Activated naive CD4-positive, alpha-beta T cell treated with anti-CD3 and anti-CD28 coated beads for 36 hours (primary cell): ENCODE measurements around the gene RAPGEF1. TPM values are rescaled to one million over a fixed set of nuclear protein-coding genes. Genes with fewer than 3 reads are reported as not detected.

Source experiments
- CTCF ChIA-PET: fragments of 350-600 bp; sonication (Branson Sonifier 250); formaldehyde crosslinking; loops from one replicate; lab custom pipeline; 2021; ENCODE audit warnings: antibody characterized with exemption; lab: Charles Lee
- DNase-seq: peaks from one replicate; pipeline ENCODE4 v3.0.0-alpha.2; 2020
- H3K27ac Mint-ChIP-seq: one replicate; pipeline ENCODE4 v1.8.0; 2021; ENCODE audit warnings: mild to moderate bottlenecking, mixed read lengths
- H3K27me3 Mint-ChIP-seq: one replicate; pipeline ENCODE4 v1.8.0; 2021; ENCODE audit warnings: low read depth, mixed read lengths
- H3K36me3 Mint-ChIP-seq: one replicate; pipeline ENCODE4 v1.8.0; 2021; ENCODE audit warnings: low read depth, mixed read lengths
- H3K4me1 Mint-ChIP-seq: one replicate; pipeline ENCODE4 v1.8.0; 2021; ENCODE audit warnings: low read depth, mixed read lengths
- H3K4me3 Mint-ChIP-seq: one replicate; pipeline ENCODE4 v1.8.0; 2021; ENCODE audit warnings: mild to moderate bottlenecking, moderate library complexity, mixed read lengths
- H3K9me3 Mint-ChIP-seq: one replicate; pipeline ENCODE4 v1.8.0; 2021; ENCODE audit warnings: mixed read lengths
- intact Hi-C: fragments of 100-400 bp; cut with micrococcal nuclease; formaldehyde crosslinking; loops from one replicate; pipeline ENCODE4 v1.15.1; 2023
- total RNA-seq, 2 experiments: library from RNA; stranded (reverse); gene quantifications; one replicate each; pipeline ENCODE4 v1.2.3, GENCODE V29; 2021

RAPGEF1 gene
- total RNA-seq, 2 experiments from 2014 or later = 55.9 to 59.9 TPM

GRCh38 chr9:131735238-131736128 is 4.4 kb downstream of the RAPGEF1 start:
- DNase-seq = no peak
- peaks cover 6% of the 10 kb centered on the region for H3K36me3 Mint-ChIP-seq
- H3K4me1 Mint-ChIP-seq = peaks cover 81% of the 10 kb centered on the region
- H3K27ac Mint-ChIP-seq = peak overlapping the region; percentile 93
- intact Hi-C loops = loop anchor here (5.0 kb wide), 1 partner anchor 233 kb away; the partner anchor contains the start of gene POMT1
- no peaks in the 10 kb centered on the region for H3K9me3 Mint-ChIP-seq
- H3K4me3 Mint-ChIP-seq = no peak overlapping the region
- CTCF ChIA-PET = interaction anchor here (0.6 to 2.5 kb wide), 2 partner anchors 94 to 241 kb away, joined by 3 to 9 read pairs; no protein-coding TSS in a partner anchor
- no peaks in the 10 kb centered on the region for H3K27me3 Mint-ChIP-seq

- CTCF ChIA-PET = no interaction called here
- H3K27ac Mint-ChIP-seq = peak overlapping the region; percentile 93
- intact Hi-C loops = loop anchor here (5.0 kb wide), 2 partner anchors 232 to 467 kb away; partner anchors contain the start of gene POMT1
These were observed 5.1 kb downstream of the RAPGEF1 start for GRCh38 chr9:131734781-131735180.

GRCh38 chr9:131734165-131734610 is 5.7 kb downstream of the RAPGEF1 start:
- peak; percentile 81 for DNase-seq
- H3K27me3 Mint-ChIP-seq = no peaks in the 10 kb centered on the region
- H3K9me3 Mint-ChIP-seq = no peaks in the 10 kb centered on the region
- H3K36me3 Mint-ChIP-seq = peaks cover 9% of the 10 kb centered on the region
- intact Hi-C loops = loop anchor here (5.0 kb wide), 1 partner anchor 467 kb away; no protein-coding TSS in a partner anchor
- H3K4me3 Mint-ChIP-seq = peak overlapping the region; percentile 69
- CTCF ChIA-PET = interaction anchor here (1.2 kb wide), 1 partner anchor 92 kb away, joined by 4 read pairs; no protein-coding TSS in a partner anchor
- H3K4me1 Mint-ChIP-seq = peaks cover 87% of the 10 kb centered on the region
- H3K27ac Mint-ChIP-seq = peak overlapping the region; percentile 93

More at GRCh38 chr9:131734781-131735180, 5.1 kb downstream of the RAPGEF1 start:
- H3K4me1 Mint-ChIP-seq = peaks cover 83% of the 10 kb centered on the region
- no peaks in the 10 kb centered on the region for H3K9me3 Mint-ChIP-seq
- H3K4me3 Mint-ChIP-seq = no peak overlapping the region
- no peak for DNase-seq
- H3K27me3 Mint-ChIP-seq = no peaks in the 10 kb centered on the region
- H3K36me3 Mint-ChIP-seq = peaks cover 8% of the 10 kb centered on the region

GRCh38 chr9:131733541-131734061 is 6.3 kb downstream of the RAPGEF1 start:
- peak; percentile 58 for DNase-seq
- H3K27me3 Mint-ChIP-seq = no peaks in the 10 kb centered on the region
- intact Hi-C loops = loop anchor here (1.0 to 5.0 kb wide), 3 partner anchors 27 to 466 kb away; no protein-coding TSS in a partner anchor

GRCh38 chr9:131732636-131733289 is 7.1 kb downstream of the RAPGEF1 start:
- Mint-ChIP-seq H3K4me3 (peak overlapping the region; percentile 69), H3K9me3 (no peaks in the 10 kb centered on the region), H3K27me3 (no peaks in the 10 kb centered on the region), H3K36me3 (peaks cover 9% of the 10 kb centered on the region), H3K27ac (peak overlapping the region; percentile 93), H3K4me1 (peaks cover 94% of the 10 kb centered on the region)
- CTCF ChIA-PET = interaction anchor here (0.6 to 2.4 kb wide), 8 partner anchors 7 to 229 kb away, joined by 3 to 14 read pairs (median 4); partner anchors contain the start of gene RAPGEF1
- intact Hi-C loops = loop anchor here (1.0 to 5.0 kb wide), 3 partner anchors 26 to 465 kb away; no protein-coding TSS in a partner anchor
- peak; percentile 48 for DNase-seq

More at GRCh38 chr9:131733541-131734061, 6.3 kb downstream of the RAPGEF1 start:
- H3K36me3 Mint-ChIP-seq = peaks cover 9% of the 10 kb centered on the region
- peak overlapping the region; percentile 69 for H3K4me3 Mint-ChIP-seq
- peak overlapping the region; percentile 93 for H3K27ac Mint-ChIP-seq
- no peaks in the 10 kb centered on the region for H3K9me3 Mint-ChIP-seq
- CTCF ChIA-PET = interaction anchor here (1.2 to 1.3 kb wide), 3 partner anchors 10 to 144 kb away, joined by 3 to 4 read pairs (median 4); no protein-coding TSS in a partner anchor
- H3K4me1 Mint-ChIP-seq = peaks cover 90% of the 10 kb centered on the region

GRCh38 chr9:131732061-131732526 is 7.8 kb downstream of the RAPGEF1 start:
- no peaks in the 10 kb centered on the region for H3K27me3 Mint-ChIP-seq
- CTCF ChIA-PET = interaction anchor here (0.6 to 2.4 kb wide), 9 partner anchors 8 to 229 kb away, joined by 3 to 14 read pairs (median 4); partner anchors contain the start of gene RAPGEF1
- H3K9me3 Mint-ChIP-seq = no peaks in the 10 kb centered on the region
- DNase-seq = peak; percentile 53
- H3K27ac Mint-ChIP-seq = peak overlapping the region; percentile 93
- peaks cover 9% of the 10 kb centered on the region for H3K36me3 Mint-ChIP-seq
- intact Hi-C loops = loop anchor here (2.0 to 5.0 kb wide), 2 partner anchors 359 to 465 kb away; no protein-coding TSS in a partner anchor
- H3K4me3 Mint-ChIP-seq = peak overlapping the region; percentile 40
- H3K4me1 Mint-ChIP-seq = peaks cover 96% of the 10 kb centered on the region

GRCh38 chr9:131731644-131732043 is 8.2 kb downstream of the RAPGEF1 start:
- H3K9me3 Mint-ChIP-seq = no peaks in the 10 kb centered on the region
- H3K27me3 Mint-ChIP-seq = no peaks in the 10 kb centered on the region
- CTCF ChIA-PET = interaction anchor here (0.6 to 2.4 kb wide), 8 partner anchors 8 to 228 kb away, joined by 3 to 14 read pairs (median 4); partner anchors contain the start of gene RAPGEF1
- H3K36me3 Mint-ChIP-seq = peaks cover 9% of the 10 kb centered on the region
- DNase-seq = peak; percentile 57
- peak overlapping the region; percentile 40 for H3K4me3 Mint-ChIP-seq
- peaks cover 95% of the 10 kb centered on the region for H3K4me1 Mint-ChIP-seq
- H3K27ac Mint-ChIP-seq = peak overlapping the region; percentile 93
- intact Hi-C loops = loop anchor here (1.0 to 5.0 kb wide), 3 partner anchors 8 to 464 kb away; no protein-coding TSS in a partner anchor

GRCh38 chr9:131731237-131731636 is 8.6 kb downstream of the RAPGEF1 start:
- intact Hi-C loops = loop anchor here (1.0 to 5.0 kb wide), 2 partner anchors 8 to 464 kb away; no protein-coding TSS in a partner anchor
- no peaks in the 10 kb centered on the region for H3K27me3 Mint-ChIP-seq
- peaks cover 9% of the 10 kb centered on the region for H3K36me3 Mint-ChIP-seq
- H3K4me3 Mint-ChIP-seq = peak overlapping the region; percentile 40
- DNase-seq = no peak
- CTCF ChIA-PET = interaction anchor here (0.6 to 2.4 kb wide), 8 partner anchors 9 to 75 kb away, joined by 3 to 14 read pairs (median 4); partner anchors contain the start of gene RAPGEF1
- H3K4me1 Mint-ChIP-seq = peaks cover 94% of the 10 kb centered on the region
- no peaks in the 10 kb centered on the region for H3K9me3 Mint-ChIP-seq
- peak overlapping the region; percentile 93 for H3K27ac Mint-ChIP-seq

- peak overlapping the region; percentile 94 for H3K27ac Mint-ChIP-seq
- peaks cover 3% of the 10 kb centered on the region for H3K36me3 Mint-ChIP-seq
- CTCF ChIA-PET = interaction anchor here (0.6 to 2.5 kb wide), 3 partner anchors 10 to 163 kb away, joined by 4 to 15 read pairs (median 5); no protein-coding TSS in a partner anchor
- H3K27me3 Mint-ChIP-seq = no peaks in the 10 kb centered on the region
- no peaks in the 10 kb centered on the region for H3K9me3 Mint-ChIP-seq
- DNase-seq = peak; percentile 71
- peaks cover 88% of the 10 kb centered on the region for H3K4me1 Mint-ChIP-seq
- intact Hi-C loops = loop anchor here (1.0 to 5.0 kb wide), 9 partner anchors 19 to 623 kb away; partner anchors contain the start of genes PRRC2B and SETX
- H3K4me3 Mint-ChIP-seq = peak overlapping the region; percentile 60
These were observed 10.9 kb downstream of the RAPGEF1 start for GRCh38 chr9:131728961-131729360.

- Mint-ChIP-seq H3K4me3 (peak overlapping the region; percentile 60), H3K4me1 (peaks cover 85% of the 10 kb centered on the region), H3K27ac (peak overlapping the region; percentile 94), H3K27me3 (no peaks in the 10 kb centered on the region), H3K36me3 (peaks cover 3% of the 10 kb centered on the region), H3K9me3 (no peaks in the 10 kb centered on the region)
- no peak for DNase-seq
- CTCF ChIA-PET = interaction anchor here (0.7 to 2.5 kb wide), 5 partner anchors 10 to 32 kb away, joined by 3 to 15 read pairs (median 4); no protein-coding TSS in a partner anchor
- intact Hi-C loops = loop anchor here (1.0 to 5.0 kb wide), 5 partner anchors 18 to 624 kb away; partner anchors contain the start of genes PRRC2B and SETX
These were observed 11.3 kb downstream of the RAPGEF1 start for GRCh38 chr9:131728546-131728910.
